ENCODE measurements around the gene NNAT. TPM values are rescaled to one million over a fixed set of nuclear protein-coding genes. Genes with fewer than 3 reads are reported as not detected.

NNAT gene
- total RNA-seq, 1 experiment from 2014 or later, result not detected

DNA sequence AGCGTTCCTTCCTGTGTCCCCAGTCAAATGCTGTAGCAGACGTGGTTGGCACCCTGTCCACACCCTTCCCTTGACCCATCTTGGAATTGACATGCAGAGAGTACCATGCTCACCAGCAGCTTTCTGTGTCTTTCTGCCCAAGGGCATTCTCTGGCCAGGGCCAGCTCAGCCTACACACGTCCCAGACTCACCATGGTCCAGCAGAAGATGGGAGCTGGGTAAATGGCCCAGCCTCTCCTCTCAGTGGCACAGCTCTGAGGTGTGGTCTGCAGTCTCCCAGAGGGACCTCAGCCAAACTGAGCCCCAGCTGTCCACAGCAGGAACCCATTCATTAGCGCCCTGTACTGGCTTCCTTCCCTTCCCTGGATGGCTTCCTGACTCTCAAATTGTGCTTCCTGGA is 37.7 kb downstream of the NNAT start:
- BruUV-seq (replicated peaks), result no TSS peak
- intact Hi-C loops (cut with micrococcal nuclease; ENCODE audit: unreplicated experiment), result no loop called here
- TF ChIP-seq EZH2 (IDR thresholded peaks at IDR 0.05; ENCODE audit: borderline replicate concordance, low read depth, low read length, poor library complexity, severe bottlenecking), result no peak
- TF ChIP-seq, protein P1, sequence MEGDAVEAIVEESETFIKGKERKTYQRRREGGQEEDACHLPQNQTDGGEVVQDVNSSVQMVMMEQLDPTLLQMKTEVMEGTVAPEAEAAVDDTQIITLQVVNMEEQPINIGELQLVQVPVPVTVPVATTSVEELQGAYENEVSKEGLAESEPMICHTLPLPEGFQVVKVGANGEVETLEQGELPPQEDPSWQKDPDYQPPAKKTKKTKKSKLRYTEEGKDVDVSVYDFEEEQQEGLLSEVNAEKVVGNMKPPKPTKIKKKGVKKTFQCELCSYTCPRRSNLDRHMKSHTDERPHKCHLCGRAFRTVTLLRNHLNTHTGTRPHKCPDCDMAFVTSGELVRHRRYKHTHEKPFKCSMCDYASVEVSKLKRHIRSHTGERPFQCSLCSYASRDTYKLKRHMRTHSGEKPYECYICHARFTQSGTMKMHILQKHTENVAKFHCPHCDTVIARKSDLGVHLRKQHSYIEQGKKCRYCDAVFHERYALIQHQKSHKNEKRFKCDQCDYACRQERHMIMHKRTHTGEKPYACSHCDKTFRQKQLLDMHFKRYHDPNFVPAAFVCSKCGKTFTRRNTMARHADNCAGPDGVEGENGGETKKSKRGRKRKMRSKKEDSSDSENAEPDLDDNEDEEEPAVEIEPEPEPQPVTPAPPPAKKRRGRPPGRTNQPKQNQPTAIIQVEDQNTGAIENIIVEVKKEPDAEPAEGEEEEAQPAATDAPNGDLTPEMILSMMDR (conservative IDR thresholded peaks at IDR 0.05; ENCODE audit: low read depth, low read length), result no peak
- no peak for DNase-seq (ENCODE audit: low spot score)
- Histone ChIP-seq H3K36me3 (ENCODE audit: insufficient read depth, low read length, poor library complexity, severe bottlenecking) (no peaks in the 10 kb centered on the region), H3K27ac (ENCODE audit: low read depth, low read length, poor library complexity, severe bottlenecking) (no peak overlapping the region), H3K4me1 (ENCODE audit: insufficient read depth, low read length, poor library complexity, severe bottlenecking) (peaks cover 1% of the 10 kb centered on the region), H3K9me3 (ENCODE audit: low read depth, low read length, poor library complexity, severe bottlenecking) (no peaks in the 10 kb centered on the region), H3K4me3 (ENCODE audit: low read depth, low read length, poor library complexity, severe bottlenecking) (no peak overlapping the region), H3K27me3 (replicated peaks; ENCODE audit: insufficient read depth, low read depth, low read length, poor library complexity) (no peaks in the 10 kb centered on the region)
- ChIA-PET CTCF (interaction anchor here (0.6 kb wide), 1 partner anchor 434 kb away, joined by 3 read pairs; no protein-coding TSS in a partner anchor), POLR2A (ENCODE audit: low non-redundant PET) (no interaction called here)

DNA sequence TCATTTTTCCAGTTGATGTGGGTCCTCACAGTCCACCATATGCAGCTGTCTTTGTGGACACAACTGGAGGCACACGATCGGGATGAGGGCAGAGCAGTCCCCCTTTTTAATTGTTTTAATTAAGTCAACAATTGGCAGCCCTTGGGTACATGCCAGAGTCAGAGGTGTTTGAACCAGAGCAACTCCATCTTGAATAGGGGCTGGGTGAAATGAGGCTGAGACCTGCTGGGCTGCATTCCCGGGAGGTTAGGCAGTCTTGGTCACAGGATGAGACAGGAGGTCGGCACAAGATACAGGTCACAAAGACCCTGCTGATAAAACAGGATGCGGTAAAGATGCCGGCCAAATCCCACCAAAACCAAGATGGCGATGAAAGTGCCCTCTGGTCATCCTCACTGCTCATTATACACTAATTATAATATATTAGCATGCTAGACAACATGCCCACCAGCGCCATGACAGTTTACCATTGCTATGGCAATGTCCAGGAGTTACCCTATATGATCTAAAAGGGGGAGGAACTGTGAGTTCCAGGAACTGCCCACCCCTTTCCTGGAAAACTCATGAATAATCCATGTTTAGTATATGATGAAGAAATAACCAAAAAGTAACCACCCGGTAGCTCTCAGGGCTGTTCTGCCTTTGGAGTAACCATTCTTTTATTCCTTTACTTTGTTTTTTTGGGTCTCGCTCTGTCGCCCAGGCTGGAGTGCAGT is 38.4 kb downstream of the NNAT start:
- H3K4me3 ChIP-seq (ENCODE audit: low read depth, low read length, poor library complexity, severe bottlenecking), result no peak overlapping the region
- TF ChIP-seq, protein P1 (conservative IDR thresholded peaks at IDR 0.05; ENCODE audit: low read depth, low read length), result no peak
- TF ChIP-seq EZH2 (IDR thresholded peaks at IDR 0.05; ENCODE audit: borderline replicate concordance, low read depth, low read length, poor library complexity, severe bottlenecking), result no peak
- H3K4me1 ChIP-seq (ENCODE audit: insufficient read depth, low read length, poor library complexity, severe bottlenecking), result peaks cover 7% of the 10 kb centered on the region
- H3K36me3 ChIP-seq (ENCODE audit: insufficient read depth, low read length, poor library complexity, severe bottlenecking), result no peaks in the 10 kb centered on the region
- no peaks in the 10 kb centered on the region for H3K27me3 ChIP-seq (replicated peaks; ENCODE audit: insufficient read depth, low read depth, low read length, poor library complexity)
- POLR2A ChIA-PET (ENCODE audit: low non-redundant PET), result no interaction called here
- no peak overlapping the region for H3K27ac ChIP-seq (ENCODE audit: low read depth, low read length, poor library complexity, severe bottlenecking)
- BruUV-seq (replicated peaks), result no TSS peak
- H3K9me3 ChIP-seq (ENCODE audit: low read depth, low read length, poor library complexity, severe bottlenecking), result no peaks in the 10 kb centered on the region
- no peak for DNase-seq (ENCODE audit: low spot score)
- intact Hi-C loops (cut with micrococcal nuclease; ENCODE audit: unreplicated experiment), result loop anchor here (10.0 kb wide), 1 partner anchor 845 kb away; no protein-coding TSS in a partner anchor
- CTCF ChIA-PET, result interaction anchor here (0.6 kb wide), 1 partner anchor 433 kb away, joined by 3 read pairs; no protein-coding TSS in a partner anchor

DNA sequence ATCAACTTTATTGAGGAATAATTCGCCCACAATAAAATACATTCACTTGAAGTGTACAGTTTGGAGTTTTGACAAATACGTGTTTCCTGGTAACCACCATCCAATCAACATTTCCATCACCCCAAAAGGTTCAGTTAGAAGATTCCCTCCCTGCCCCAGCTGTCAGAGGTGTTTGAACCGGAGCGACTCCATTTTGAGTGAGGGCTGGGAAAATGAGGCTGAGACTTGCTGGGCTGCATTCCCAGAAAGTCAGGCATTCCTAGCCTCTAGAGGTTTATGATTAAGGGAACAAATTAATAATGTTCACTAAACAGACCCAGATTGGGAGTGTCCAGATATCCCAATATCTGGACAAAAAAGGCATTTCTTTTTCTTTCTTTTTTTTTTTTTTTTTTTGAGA is 39.6 kb downstream of the NNAT start:
- POLR2A ChIA-PET (ENCODE audit: low non-redundant PET), result no interaction called here
- no peaks in the 10 kb centered on the region for H3K27me3 ChIP-seq (replicated peaks; ENCODE audit: insufficient read depth, low read depth, low read length, poor library complexity)
- BruUV-seq (replicated peaks), result no TSS peak
- no peak overlapping the region for H3K27ac ChIP-seq (ENCODE audit: low read depth, low read length, poor library complexity, severe bottlenecking)
- peaks cover 7% of the 10 kb centered on the region for H3K4me1 ChIP-seq (ENCODE audit: insufficient read depth, low read length, poor library complexity, severe bottlenecking)
- no peaks in the 10 kb centered on the region for H3K36me3 ChIP-seq (ENCODE audit: insufficient read depth, low read length, poor library complexity, severe bottlenecking)
- no peak overlapping the region for H3K4me3 ChIP-seq (ENCODE audit: low read depth, low read length, poor library complexity, severe bottlenecking)
- no peak for TF ChIP-seq EZH2 (IDR thresholded peaks at IDR 0.05; ENCODE audit: borderline replicate concordance, low read depth, low read length, poor library complexity, severe bottlenecking)
- TF ChIP-seq, protein P1 (conservative IDR thresholded peaks at IDR 0.05; ENCODE audit: low read depth, low read length), result no peak
- CTCF ChIA-PET, result no interaction called here
- H3K9me3 ChIP-seq (ENCODE audit: low read depth, low read length, poor library complexity, severe bottlenecking), result no peaks in the 10 kb centered on the region
- intact Hi-C loops (cut with micrococcal nuclease; ENCODE audit: unreplicated experiment), result loop anchor here (10.0 kb wide), 1 partner anchor 844 kb away; no protein-coding TSS in a partner anchor
- no peak for DNase-seq (ENCODE audit: low spot score)
